ENCODE data around the gene DAB1.

DAB1 gene

GRCh38 chr1:57017200-57017599 is 406.7 kb downstream of the DAB1 start:
- TF ChIP-seq, protein P1, sequence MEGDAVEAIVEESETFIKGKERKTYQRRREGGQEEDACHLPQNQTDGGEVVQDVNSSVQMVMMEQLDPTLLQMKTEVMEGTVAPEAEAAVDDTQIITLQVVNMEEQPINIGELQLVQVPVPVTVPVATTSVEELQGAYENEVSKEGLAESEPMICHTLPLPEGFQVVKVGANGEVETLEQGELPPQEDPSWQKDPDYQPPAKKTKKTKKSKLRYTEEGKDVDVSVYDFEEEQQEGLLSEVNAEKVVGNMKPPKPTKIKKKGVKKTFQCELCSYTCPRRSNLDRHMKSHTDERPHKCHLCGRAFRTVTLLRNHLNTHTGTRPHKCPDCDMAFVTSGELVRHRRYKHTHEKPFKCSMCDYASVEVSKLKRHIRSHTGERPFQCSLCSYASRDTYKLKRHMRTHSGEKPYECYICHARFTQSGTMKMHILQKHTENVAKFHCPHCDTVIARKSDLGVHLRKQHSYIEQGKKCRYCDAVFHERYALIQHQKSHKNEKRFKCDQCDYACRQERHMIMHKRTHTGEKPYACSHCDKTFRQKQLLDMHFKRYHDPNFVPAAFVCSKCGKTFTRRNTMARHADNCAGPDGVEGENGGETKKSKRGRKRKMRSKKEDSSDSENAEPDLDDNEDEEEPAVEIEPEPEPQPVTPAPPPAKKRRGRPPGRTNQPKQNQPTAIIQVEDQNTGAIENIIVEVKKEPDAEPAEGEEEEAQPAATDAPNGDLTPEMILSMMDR (IDR thresholded peaks at IDR 0.05; ENCODE audit: low read depth, low read length), result no peak
- DNase-seq (ENCODE audit: extremely low read depth, low read depth), result no peak

GRCh38 chr1:57015071-57015470 is 408.8 kb downstream of the DAB1 start:
- TF ChIP-seq, protein P1 (IDR thresholded peaks at IDR 0.05; ENCODE audit: low read depth, low read length), result no peak
- no peak for DNase-seq (ENCODE audit: extremely low read depth, low read depth)

- DNase-seq (ENCODE audit: extremely low read depth, low read depth), result no peak
- TF ChIP-seq, protein P1 (IDR thresholded peaks at IDR 0.05; ENCODE audit: low read depth, low read length), result no peak
These were observed 410.3 kb downstream of the DAB1 start for GRCh38 chr1:57013522-57013921.

- TF ChIP-seq, protein P1 (IDR thresholded peaks at IDR 0.05; ENCODE audit: low read depth, low read length), result no peak
- DNase-seq (ENCODE audit: extremely low read depth, low read depth), result no peak
These were observed 411.5 kb downstream of the DAB1 start for GRCh38 chr1:57012315-57012714.

GRCh38 chr1:57010511-57010910 is 413.3 kb downstream of the DAB1 start:
- DNase-seq (ENCODE audit: extremely low read depth, low read depth), result no peak
- TF ChIP-seq, protein P1 (IDR thresholded peaks at IDR 0.05; ENCODE audit: low read depth, low read length), result no peak

DNA sequence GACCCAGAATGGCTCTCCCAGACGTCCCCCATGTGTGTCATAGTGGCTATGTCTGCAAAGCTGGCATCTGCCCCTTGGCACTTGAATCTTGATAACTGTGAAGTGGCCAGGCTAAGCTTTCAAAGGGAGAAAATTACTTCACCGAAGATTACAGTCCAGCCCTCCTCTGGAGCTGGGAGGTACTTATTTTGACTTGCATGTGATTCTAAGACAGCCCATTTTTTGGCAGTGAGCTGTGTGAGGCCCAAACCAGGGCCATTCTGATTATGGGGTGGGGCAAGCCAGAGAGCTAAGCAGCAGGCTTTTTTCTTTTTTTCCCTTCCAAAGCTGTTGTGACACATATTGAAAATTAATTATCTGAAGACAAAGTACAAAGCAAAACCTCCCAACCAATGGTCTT is 415.9 kb downstream of the DAB1 start:
- TF ChIP-seq, protein P1 (IDR thresholded peaks at IDR 0.05; ENCODE audit: low read depth, low read length), result no peak
- DNase-seq (ENCODE audit: extremely low read depth, low read depth), result no peak

DNA sequence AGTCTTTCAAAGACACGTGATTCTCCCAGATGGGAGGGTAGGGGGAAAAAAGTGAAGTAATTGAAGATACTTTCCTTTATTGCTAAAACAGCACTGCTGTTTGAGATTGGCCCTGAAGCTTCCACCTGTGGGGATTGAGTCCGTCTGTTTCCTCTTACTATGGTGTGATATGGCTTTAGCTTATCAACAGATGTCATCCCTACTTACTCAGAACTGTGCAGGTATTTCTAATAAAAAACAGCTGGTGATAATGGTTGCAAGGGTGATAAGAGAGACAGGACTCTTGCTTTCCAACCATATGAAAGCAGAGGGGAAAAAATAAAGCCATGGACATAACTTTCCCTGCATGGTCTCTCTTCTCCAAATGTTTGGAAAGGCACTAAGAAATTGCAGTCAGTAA is 416.4 kb downstream of the DAB1 start:
- DNase-seq (ENCODE audit: extremely low read depth, low read depth), result no peak
- TF ChIP-seq, protein P1 (IDR thresholded peaks at IDR 0.05; ENCODE audit: low read depth, low read length), result no peak
